ENCODE measurements around the gene GAB1.

Gene GAB1

GRCh38 chr4:143421609-143422008 lies 84.9 kb downstream of the GAB1 start:
- H3K9ac ChIP-seq (ENCODE audit: low read length in 5 of 5), result no peak overlapping the region
- H3K9me3 ChIP-seq (ENCODE audit: control insufficient read depth in 5 of 5, low read length in 5 of 5), result no peaks in the 10 kb centered on the region
- peaks cover 0 to 14% (median 4%) of the 10 kb centered on the region in 5 donors for H3K4me1 ChIP-seq (ENCODE audit: control insufficient read depth in 5 of 5, insufficient read depth in 5 of 5, low read length in 5 of 5)
- H3K36me3 ChIP-seq (ENCODE audit: control insufficient read depth in 5 of 5, insufficient read depth in 5 of 5, low read length in 5 of 5), result peaks cover 5 to 19% (median 17%) of the 10 kb centered on the region in 5 donors
- no peak overlapping the region for H3K27ac ChIP-seq (ENCODE audit: low read depth, low read length)
- no peaks in the 10 kb centered on the region for H3K27me3 ChIP-seq (ENCODE audit: control insufficient read depth in 5 of 5, insufficient read depth in 4 of 5, low read length in 5 of 5)
- no peak overlapping the region for H3K4me3 ChIP-seq (ENCODE audit: low read depth in 1 of 5, low read length in 5 of 5)

GRCh38 chr4:143424276-143424675 lies 87.6 kb downstream of the GAB1 start:
- H3K27ac ChIP-seq (ENCODE audit: low read depth, low read length), result no peak overlapping the region

GRCh38 chr4:143431526-143432257 lies 95.0 kb downstream of the GAB1 start:
- no peaks in the 10 kb centered on the region for H3K27me3 ChIP-seq (ENCODE audit: control insufficient read depth in 5 of 5, insufficient read depth in 4 of 5, low read length in 5 of 5)
- H3K36me3 ChIP-seq (ENCODE audit: control insufficient read depth in 5 of 5, insufficient read depth in 5 of 5, low read length in 5 of 5), result peaks cover 8 to 24% (median 12%) of the 10 kb centered on the region in 5 donors
- peaks cover 0 to 19% (median 12%) of the 10 kb centered on the region in 5 donors for H3K9me3 ChIP-seq (ENCODE audit: control insufficient read depth in 5 of 5, low read length in 5 of 5)
- no peak overlapping the region for H3K4me3 ChIP-seq (ENCODE audit: low read depth in 1 of 5, low read length in 5 of 5)
- H3K4me1 ChIP-seq (ENCODE audit: control insufficient read depth in 5 of 5, insufficient read depth in 5 of 5, low read length in 5 of 5), result no peaks in the 10 kb centered on the region
- H3K9ac ChIP-seq (ENCODE audit: low read length in 5 of 5), result no peak overlapping the region
- no peak overlapping the region for H3K27ac ChIP-seq (ENCODE audit: low read depth, low read length)

More at GRCh38 chr4:143424276-143424675, 87.6 kb downstream of the GAB1 start:
- H3K9ac ChIP-seq (ENCODE audit: low read length in 5 of 5), result no peak overlapping the region
- H3K4me3 ChIP-seq (ENCODE audit: low read depth in 1 of 5, low read length in 5 of 5), result no peak overlapping the region
- peaks cover 0 to 10% (median 7%) of the 10 kb centered on the region in 5 donors for H3K36me3 ChIP-seq (ENCODE audit: control insufficient read depth in 5 of 5, insufficient read depth in 5 of 5, low read length in 5 of 5)
- H3K4me1 ChIP-seq (ENCODE audit: control insufficient read depth in 5 of 5, insufficient read depth in 5 of 5, low read length in 5 of 5), result peaks cover 0 to 14% (median 4%) of the 10 kb centered on the region in 5 donors
- H3K9me3 ChIP-seq (ENCODE audit: control insufficient read depth in 5 of 5, low read length in 5 of 5), result peaks cover 0 to 2% (median 0%) of the 10 kb centered on the region in 5 donors
- H3K27me3 ChIP-seq (ENCODE audit: control insufficient read depth in 5 of 5, insufficient read depth in 4 of 5, low read length in 5 of 5), result no peaks in the 10 kb centered on the region

- Histone ChIP-seq H3K27ac (ENCODE audit: low read depth, low read length) (no peak overlapping the region), H3K9me3 (ENCODE audit: control insufficient read depth in 5 of 5, low read length in 5 of 5) (peaks cover 0 to 19% (median 12%) of the 10 kb centered on the region in 5 donors), H3K4me1 (ENCODE audit: control insufficient read depth in 5 of 5, insufficient read depth in 5 of 5, low read length in 5 of 5) (no peaks in the 10 kb centered on the region), H3K4me3 (ENCODE audit: low read depth in 1 of 5, low read length in 5 of 5) (no peak overlapping the region), H3K9ac (ENCODE audit: low read length in 5 of 5) (no peak overlapping the region), H3K27me3 (ENCODE audit: control insufficient read depth in 5 of 5, insufficient read depth in 4 of 5, low read length in 5 of 5) (no peaks in the 10 kb centered on the region), H3K36me3 (ENCODE audit: control insufficient read depth in 5 of 5, insufficient read depth in 5 of 5, low read length in 5 of 5) (peaks cover 10 to 26% (median 14%) of the 10 kb centered on the region in 5 donors)
Observed at GRCh38 chr4:143432258-143432591, 95.5 kb downstream of the GAB1 start.

- Histone ChIP-seq H3K27me3 (ENCODE audit: control insufficient read depth in 5 of 5, insufficient read depth in 4 of 5, low read length in 5 of 5) (no peaks in the 10 kb centered on the region), H3K9me3 (ENCODE audit: control insufficient read depth in 5 of 5, low read length in 5 of 5) (peaks cover 0 to 19% (median 12%) of the 10 kb centered on the region in 5 donors), H3K4me1 (ENCODE audit: control insufficient read depth in 5 of 5, insufficient read depth in 5 of 5, low read length in 5 of 5) (no peaks in the 10 kb centered on the region), H3K9ac (ENCODE audit: low read length in 5 of 5) (no peak overlapping the region), H3K27ac (ENCODE audit: low read depth, low read length) (no peak overlapping the region), H3K4me3 (ENCODE audit: low read depth in 1 of 5, low read length in 5 of 5) (no peak overlapping the region), H3K36me3 (ENCODE audit: control insufficient read depth in 5 of 5, insufficient read depth in 5 of 5, low read length in 5 of 5) (peaks cover 15 to 32% (median 19%) of the 10 kb centered on the region in 5 donors)
Observed at GRCh38 chr4:143433231-143433630, 96.6 kb downstream of the GAB1 start.

GRCh38 chr4:143435955-143436354 lies 99.3 kb downstream of the GAB1 start:
- Histone ChIP-seq H3K4me1 (ENCODE audit: control insufficient read depth in 5 of 5, insufficient read depth in 5 of 5, low read length in 5 of 5) (no peaks in the 10 kb centered on the region), H3K36me3 (ENCODE audit: control insufficient read depth in 5 of 5, insufficient read depth in 5 of 5, low read length in 5 of 5) (peaks cover 22 to 44% (median 36%) of the 10 kb centered on the region in 5 donors), H3K4me3 (ENCODE audit: low read depth in 1 of 5, low read length in 5 of 5) (no peak overlapping the region), H3K9me3 (ENCODE audit: control insufficient read depth in 5 of 5, low read length in 5 of 5) (peaks cover 0 to 9% (median under 1%) of the 10 kb centered on the region in 5 donors), H3K27ac (ENCODE audit: low read depth, low read length) (no peak overlapping the region), H3K9ac (ENCODE audit: low read length in 5 of 5) (no peak overlapping the region), H3K27me3 (ENCODE audit: control insufficient read depth in 5 of 5, insufficient read depth in 4 of 5, low read length in 5 of 5) (no peaks in the 10 kb centered on the region)

- Histone ChIP-seq H3K9ac (ENCODE audit: low read length in 5 of 5) (no peak overlapping the region), H3K9me3 (ENCODE audit: control insufficient read depth in 5 of 5, low read length in 5 of 5) (no peaks in the 10 kb centered on the region), H3K4me3 (ENCODE audit: low read depth in 1 of 5, low read length in 5 of 5) (no peak overlapping the region), H3K27ac (ENCODE audit: low read depth, low read length) (no peak overlapping the region), H3K27me3 (ENCODE audit: control insufficient read depth in 5 of 5, insufficient read depth in 4 of 5, low read length in 5 of 5) (no peaks in the 10 kb centered on the region), H3K4me1 (ENCODE audit: control insufficient read depth in 5 of 5, insufficient read depth in 5 of 5, low read length in 5 of 5) (no peaks in the 10 kb centered on the region), H3K36me3 (ENCODE audit: control insufficient read depth in 5 of 5, insufficient read depth in 5 of 5, low read length in 5 of 5) (peaks cover 22 to 53% (median 36%) of the 10 kb centered on the region in 5 donors)
Observed at GRCh38 chr4:143437476-143437875, 100.8 kb downstream of the GAB1 start.

- H3K9ac ChIP-seq (ENCODE audit: low read length in 5 of 5), result no peak overlapping the region
- no peak overlapping the region for H3K4me3 ChIP-seq (ENCODE audit: low read depth in 1 of 5, low read length in 5 of 5)
- H3K27me3 ChIP-seq (ENCODE audit: control insufficient read depth in 5 of 5, insufficient read depth in 4 of 5, low read length in 5 of 5), result no peaks in the 10 kb centered on the region
- H3K4me1 ChIP-seq (ENCODE audit: control insufficient read depth in 5 of 5, insufficient read depth in 5 of 5, low read length in 5 of 5), result no peaks in the 10 kb centered on the region
- H3K36me3 ChIP-seq (ENCODE audit: control insufficient read depth in 5 of 5, insufficient read depth in 5 of 5, low read length in 5 of 5), result peaks cover 22 to 53% (median 36%) of the 10 kb centered on the region in 5 donors
- no peak overlapping the region for H3K27ac ChIP-seq (ENCODE audit: low read depth, low read length)
- no peaks in the 10 kb centered on the region for H3K9me3 ChIP-seq (ENCODE audit: control insufficient read depth in 5 of 5, low read length in 5 of 5)
Observed at GRCh38 chr4:143437937-143438336, 101.3 kb downstream of the GAB1 start.

- Histone ChIP-seq H3K9ac (ENCODE audit: low read length in 5 of 5) (no peak overlapping the region), H3K27ac (ENCODE audit: low read depth, low read length) (no peak overlapping the region), H3K4me3 (ENCODE audit: low read depth in 1 of 5, low read length in 5 of 5) (no peak overlapping the region), H3K27me3 (ENCODE audit: control insufficient read depth in 5 of 5, insufficient read depth in 4 of 5, low read length in 5 of 5) (no peaks in the 10 kb centered on the region), H3K9me3 (ENCODE audit: control insufficient read depth in 5 of 5, low read length in 5 of 5) (no peaks in the 10 kb centered on the region), H3K4me1 (ENCODE audit: control insufficient read depth in 5 of 5, insufficient read depth in 5 of 5, low read length in 5 of 5) (no peaks in the 10 kb centered on the region), H3K36me3 (ENCODE audit: control insufficient read depth in 5 of 5, insufficient read depth in 5 of 5, low read length in 5 of 5) (peaks cover 16 to 51% (median 32%) of the 10 kb centered on the region in 5 donors)
Observed at GRCh38 chr4:143438710-143439109, 102.0 kb downstream of the GAB1 start.

GRCh38 chr4:143441109-143441508 lies 104.4 kb downstream of the GAB1 start:
- H3K36me3 ChIP-seq (ENCODE audit: control insufficient read depth in 5 of 5, insufficient read depth in 5 of 5, low read length in 5 of 5), result peaks cover 16 to 44% (median 27%) of the 10 kb centered on the region in 5 donors
- H3K27me3 ChIP-seq (ENCODE audit: control insufficient read depth in 5 of 5, insufficient read depth in 4 of 5, low read length in 5 of 5), result no peaks in the 10 kb centered on the region
- no peak overlapping the region for H3K9ac ChIP-seq (ENCODE audit: low read length in 5 of 5)
- H3K4me1 ChIP-seq (ENCODE audit: control insufficient read depth in 5 of 5, insufficient read depth in 5 of 5, low read length in 5 of 5), result no peaks in the 10 kb centered on the region
- H3K9me3 ChIP-seq (ENCODE audit: control insufficient read depth in 5 of 5, low read length in 5 of 5), result no peaks in the 10 kb centered on the region
- no peak overlapping the region for H3K27ac ChIP-seq (ENCODE audit: low read depth, low read length)
- H3K4me3 ChIP-seq (ENCODE audit: low read depth in 1 of 5, low read length in 5 of 5), result no peak overlapping the region
